ENCODE data around the gene SPAG6.

SPAG6 gene

DNA sequence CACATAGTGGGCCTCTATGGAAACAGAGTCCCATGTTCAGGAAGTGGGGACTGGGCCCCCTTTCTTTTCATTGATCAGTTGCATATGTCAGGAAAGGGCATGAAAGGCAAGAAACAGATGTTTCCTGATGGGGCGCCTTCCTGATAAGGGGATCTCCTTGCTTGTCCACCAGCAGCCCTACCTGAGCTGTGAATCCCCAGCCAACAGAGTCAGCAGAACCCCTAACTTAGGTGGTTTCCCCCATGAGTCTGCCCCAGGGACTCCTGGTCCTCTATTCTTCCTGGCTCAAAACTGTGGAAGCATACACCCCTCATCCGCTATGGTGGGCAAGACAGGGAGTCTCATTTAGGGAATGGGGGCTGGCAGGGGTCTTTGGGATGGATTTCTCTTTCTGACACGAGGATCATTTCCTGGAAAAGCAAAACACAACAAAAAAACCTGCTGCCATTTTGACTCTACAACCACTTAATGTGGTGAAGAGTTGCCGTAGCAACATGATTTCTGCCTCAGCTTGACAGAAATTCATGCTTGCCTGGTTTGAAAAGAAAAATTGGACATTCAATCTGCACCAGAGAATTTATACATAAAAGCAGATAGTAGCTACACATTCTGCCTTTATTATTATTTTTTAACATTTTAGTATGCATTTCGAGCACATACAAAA lies 119.8 kb downstream of the SPAG6 start:
- no peak for DNase-seq

DNA sequence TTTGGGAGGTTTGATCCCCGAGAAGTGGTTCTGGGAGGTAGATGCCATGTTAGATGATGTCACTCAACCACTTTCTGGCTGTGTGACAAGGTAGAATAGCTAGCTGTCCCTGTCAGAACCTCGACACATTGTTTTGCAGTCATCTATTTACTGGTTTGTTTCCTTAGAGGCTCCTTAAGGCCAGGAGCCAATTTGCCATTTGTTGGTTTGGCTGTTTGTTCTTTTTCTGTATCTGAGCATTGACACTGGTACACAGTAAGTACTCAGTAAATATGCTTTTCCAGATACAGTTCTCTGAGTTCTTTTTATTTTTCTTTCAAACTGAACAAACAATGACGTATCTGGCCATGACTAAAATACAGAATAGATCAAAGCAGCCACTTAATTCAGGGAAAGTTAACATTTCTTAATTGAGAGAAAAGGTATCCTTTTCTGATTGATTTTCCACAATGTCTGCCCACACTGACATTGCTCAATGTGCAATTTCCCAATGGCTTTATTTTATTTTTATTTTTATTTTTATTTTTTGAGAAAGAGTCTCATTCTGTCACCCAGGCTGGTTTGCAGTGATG lies 121.6 kb downstream of the SPAG6 start:
- no peak for DNase-seq

Measured in activated effector memory CD4-positive, alpha-beta T cell treated with Interleukin-2 at 50 U/mL for 16 hours (primary cell).